GM10248 (cell line): ENCODE data around the gene KNDC1.

Experiments used
- CTCF ChIA-PET: fragments of 300-600 bp; sonication (Branson Sonifier 250); formaldehyde crosslinking; extraction: SDS; loops from one replicate; lab custom pipeline; 2021; ENCODE audit warnings: antibody characterized with exemption; lab: Yijun Ruan, JAX
- POLR2A ChIA-PET: fragments of 350-650 bp; sonication (Branson Sonifier 250); formaldehyde crosslinking; extraction: SDS; loops from one replicate; lab custom pipeline; 2020; ENCODE audit warnings: antibody characterized with exemption; lab: Yijun Ruan, JAX
- DNase-seq: peaks from one replicate; pipeline ENCODE4 v3.0.0; 2012; ENCODE audit errors: extremely low spot score
- TF ChIP-seq, protein P1 (sequence below): IDR thresholded peaks from 2 replicates; pipeline ENCODE4 v1.5.1; 2012; ENCODE audit warnings: mild to moderate bottlenecking, low read depth; ENCODE audit errors: extremely low read depth, missing control alignments, control extremely low read depth

Gene KNDC1

DNA sequence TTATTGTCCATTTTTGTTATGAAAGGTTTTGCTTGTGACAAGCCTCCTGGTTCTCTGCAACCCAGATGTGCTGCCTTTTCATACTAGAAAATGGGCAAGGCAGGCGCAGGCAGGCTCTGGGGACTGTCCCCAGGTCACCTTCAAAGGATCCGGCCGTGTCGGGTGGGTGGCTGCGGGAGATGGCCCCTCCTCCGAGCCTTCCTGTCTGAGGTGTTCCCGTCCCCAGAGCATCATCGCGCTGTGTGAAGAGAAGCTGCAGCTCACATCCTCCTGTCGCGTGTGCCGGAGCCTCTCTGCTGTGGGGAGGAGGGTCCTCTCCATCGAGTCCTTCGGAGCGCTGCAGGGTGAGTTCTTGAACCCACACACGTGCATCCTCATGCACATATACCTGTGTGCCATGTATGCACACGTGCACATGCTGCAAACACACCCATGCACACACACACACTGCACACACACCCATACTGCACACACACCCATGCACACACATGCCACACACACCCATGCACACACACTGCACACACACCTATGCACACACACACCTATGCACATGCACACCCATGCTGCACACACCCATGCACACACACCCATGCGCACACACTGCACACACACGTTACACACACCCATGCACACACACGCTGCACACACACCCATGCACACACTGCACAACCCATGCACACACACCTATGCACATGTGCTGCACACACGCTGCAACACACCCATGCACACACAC, 23.8 kb downstream of the KNDC1 start:
- TF ChIP-seq, protein P1, sequence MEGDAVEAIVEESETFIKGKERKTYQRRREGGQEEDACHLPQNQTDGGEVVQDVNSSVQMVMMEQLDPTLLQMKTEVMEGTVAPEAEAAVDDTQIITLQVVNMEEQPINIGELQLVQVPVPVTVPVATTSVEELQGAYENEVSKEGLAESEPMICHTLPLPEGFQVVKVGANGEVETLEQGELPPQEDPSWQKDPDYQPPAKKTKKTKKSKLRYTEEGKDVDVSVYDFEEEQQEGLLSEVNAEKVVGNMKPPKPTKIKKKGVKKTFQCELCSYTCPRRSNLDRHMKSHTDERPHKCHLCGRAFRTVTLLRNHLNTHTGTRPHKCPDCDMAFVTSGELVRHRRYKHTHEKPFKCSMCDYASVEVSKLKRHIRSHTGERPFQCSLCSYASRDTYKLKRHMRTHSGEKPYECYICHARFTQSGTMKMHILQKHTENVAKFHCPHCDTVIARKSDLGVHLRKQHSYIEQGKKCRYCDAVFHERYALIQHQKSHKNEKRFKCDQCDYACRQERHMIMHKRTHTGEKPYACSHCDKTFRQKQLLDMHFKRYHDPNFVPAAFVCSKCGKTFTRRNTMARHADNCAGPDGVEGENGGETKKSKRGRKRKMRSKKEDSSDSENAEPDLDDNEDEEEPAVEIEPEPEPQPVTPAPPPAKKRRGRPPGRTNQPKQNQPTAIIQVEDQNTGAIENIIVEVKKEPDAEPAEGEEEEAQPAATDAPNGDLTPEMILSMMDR = no peak
- no peak for DNase-seq
- CTCF ChIA-PET = no interaction called here
- POLR2A ChIA-PET = no interaction called here

DNA sequence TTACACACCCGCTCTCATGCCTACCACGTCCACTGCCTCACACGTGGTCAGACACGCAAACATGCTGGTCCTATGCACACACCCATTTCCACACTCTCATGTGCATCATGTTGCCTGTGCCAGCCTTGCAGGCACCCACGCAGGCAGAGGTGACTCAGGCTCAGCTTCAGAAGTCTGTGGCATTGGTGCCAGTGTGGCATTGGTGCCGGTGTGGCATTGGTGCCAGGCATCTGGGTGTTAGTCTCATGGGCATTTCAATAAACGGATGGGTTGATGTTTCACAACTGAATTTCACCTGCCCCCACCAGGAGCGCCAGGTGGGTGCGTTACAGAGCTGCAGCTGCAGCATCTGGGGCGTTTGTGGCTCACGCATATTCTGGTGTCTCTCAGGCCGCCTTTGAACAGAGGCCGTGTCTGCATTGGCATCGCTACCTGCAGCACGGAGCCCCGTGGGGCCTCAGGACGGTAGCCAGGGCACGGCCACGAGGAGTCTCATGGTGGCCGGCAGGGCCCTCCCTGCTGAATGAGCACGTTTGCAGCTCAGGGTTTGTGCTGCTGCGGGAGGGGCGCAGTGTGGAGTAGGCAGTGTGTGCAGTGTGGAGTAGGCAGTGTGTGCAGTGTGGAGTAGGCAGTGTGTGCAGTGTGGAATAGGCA, 24.7 kb downstream of the KNDC1 start:
- no peak for DNase-seq
- TF ChIP-seq, protein P1 = no peak
- ChIA-PET CTCF (no interaction called here), POLR2A (no interaction called here)

DNA sequence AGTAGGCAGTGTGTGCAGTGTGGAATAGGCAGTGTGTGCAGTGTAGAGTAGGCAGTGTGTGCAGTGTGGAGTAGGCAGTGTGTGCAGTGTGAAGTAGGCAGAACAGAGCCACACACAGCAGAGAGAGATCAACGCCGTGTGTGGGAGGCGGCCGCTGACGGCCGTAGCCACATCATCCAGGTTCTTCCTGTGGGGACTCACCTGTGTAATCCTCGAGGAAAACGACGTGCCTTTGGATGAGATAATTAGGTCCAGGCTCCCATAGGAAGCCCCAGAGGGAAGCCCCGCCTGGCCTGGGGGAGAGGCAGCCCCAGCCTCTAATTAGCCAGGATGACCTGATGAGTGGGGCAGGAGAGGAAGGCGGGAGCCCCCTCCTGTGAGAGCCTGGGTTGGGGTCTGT, 25.4 kb downstream of the KNDC1 start:
- DNase-seq = no peak
- TF ChIP-seq, protein P1 = no peak
- CTCF ChIA-PET = no interaction called here
- POLR2A ChIA-PET = no interaction called here

DNA sequence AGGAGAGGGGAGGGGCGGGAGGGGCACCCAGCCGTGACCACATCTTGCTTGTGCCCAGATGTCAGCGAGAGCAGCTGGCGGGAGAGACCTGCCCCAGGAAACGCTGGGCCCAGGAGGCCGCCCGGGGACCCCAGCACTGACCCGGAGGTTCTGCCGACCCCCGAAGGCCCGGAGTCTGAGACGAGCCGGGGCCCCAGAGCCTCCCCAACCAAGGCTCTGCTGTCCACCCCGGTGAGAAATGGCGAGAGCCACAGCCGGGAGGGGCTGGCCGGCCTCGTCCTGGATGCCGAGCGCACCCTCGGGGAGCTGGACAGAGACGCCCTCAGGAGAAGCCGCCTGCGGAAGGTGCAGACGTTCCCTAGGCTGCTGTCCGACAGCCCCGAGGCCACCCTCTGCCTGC, 25.9 kb downstream of the KNDC1 start:
- ChIA-PET POLR2A (no interaction called here), CTCF (no interaction called here)
- TF ChIP-seq, protein P1 = no peak
- no peak for DNase-seq

DNA sequence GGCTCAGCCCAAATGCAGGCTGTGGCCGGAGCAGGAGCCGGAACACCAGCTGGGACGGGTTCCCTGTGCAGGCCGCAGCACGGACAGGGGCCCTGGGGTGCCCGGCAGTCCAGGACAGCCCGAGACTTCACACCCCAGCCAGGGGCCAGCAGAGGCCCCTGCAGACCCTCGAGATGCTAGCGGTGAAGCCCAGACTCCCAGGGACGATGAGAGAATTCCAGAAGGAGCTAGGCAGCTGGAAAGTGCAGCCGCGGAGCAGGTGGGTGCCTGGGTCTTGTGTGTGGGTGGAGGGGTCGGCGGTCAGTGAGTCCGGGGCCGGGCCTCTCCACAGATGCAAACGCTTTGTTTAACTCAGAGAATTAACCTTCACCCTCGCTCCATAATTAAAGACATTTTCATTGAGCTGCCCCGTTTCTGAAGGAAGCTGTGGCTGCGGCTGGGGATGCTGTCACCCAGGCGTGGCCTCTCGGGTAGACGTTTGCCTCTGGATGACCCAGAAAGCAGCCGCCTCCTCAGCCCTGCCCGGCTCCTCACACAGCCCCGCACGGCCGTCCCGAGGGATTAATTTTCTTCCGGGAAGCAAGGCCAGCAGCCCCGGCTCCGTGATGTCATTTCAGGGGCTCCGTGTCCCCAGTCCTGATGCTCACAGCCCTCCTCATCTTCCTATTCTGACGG, 26.5 kb downstream of the KNDC1 start:
- TF ChIP-seq, protein P1 = no peak
- CTCF ChIA-PET = interaction anchor here (1.4 kb wide), 1 partner anchor 43 kb away, joined by 5 read pairs; no protein-coding TSS in a partner anchor
- POLR2A ChIA-PET = no interaction called here
- no peak for DNase-seq

DNA sequence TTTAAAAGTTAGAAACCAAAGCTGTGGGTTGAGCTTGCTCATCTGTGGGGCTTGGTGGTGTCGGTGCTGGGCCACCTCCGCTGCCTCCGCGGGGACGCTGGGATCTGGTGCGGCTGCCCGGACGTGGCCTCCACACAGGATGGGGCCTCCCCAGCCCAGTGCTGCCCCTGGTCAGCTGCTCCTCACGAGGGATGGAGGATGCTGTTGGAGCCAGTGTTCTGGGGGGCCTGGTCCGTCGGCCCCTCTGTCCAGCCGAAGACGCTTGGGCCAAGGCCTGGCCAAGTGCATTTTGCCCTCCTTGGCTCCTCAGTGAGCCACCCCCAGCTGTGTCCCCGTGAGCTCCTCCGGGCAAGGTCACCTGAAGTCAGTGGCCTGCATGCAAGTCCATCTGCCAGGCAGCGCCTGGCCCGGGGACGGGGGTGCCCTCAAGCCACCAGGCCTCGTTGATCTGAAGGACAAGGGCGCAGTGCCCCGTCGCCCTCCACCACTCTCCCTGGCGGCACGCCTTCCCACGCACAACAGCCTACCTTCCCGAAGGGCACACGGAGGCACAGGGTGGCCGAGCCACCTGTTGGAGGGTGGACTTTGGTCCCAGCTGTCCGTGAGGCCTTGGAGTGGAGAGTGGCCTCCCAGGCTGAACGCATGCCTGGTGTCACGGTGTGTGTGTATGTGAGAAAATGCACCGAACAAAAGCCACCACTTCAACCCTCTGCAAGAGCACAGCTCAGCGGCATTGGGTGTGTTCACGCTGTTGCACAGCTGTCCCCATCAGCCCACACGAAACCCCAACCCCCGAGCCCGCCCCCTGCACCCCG, 27.3 kb downstream of the KNDC1 start:
- ChIA-PET POLR2A (no interaction called here), CTCF (interaction anchor here (1.4 kb wide), 1 partner anchor 44 kb away, joined by 5 read pairs; no protein-coding TSS in a partner anchor)
- TF ChIP-seq, protein P1 = no peak
- DNase-seq = no peak
